ENCODE measurements around the gene SLC34A1. TPM values are rescaled to one million over a fixed set of nuclear protein-coding genes. Genes with fewer than 3 reads are reported as not detected.
A peak's percentile ranks its signal among the peaks of the same experiment; 100 is the strongest.

SLC34A1 gene
- total and polyA plus RNA-seq, 2 of the 13 experiments (the other 11 are each of a cell fraction or from before 2014, with no cell fraction given), result 0.03 to 0.20 TPM

DNA sequence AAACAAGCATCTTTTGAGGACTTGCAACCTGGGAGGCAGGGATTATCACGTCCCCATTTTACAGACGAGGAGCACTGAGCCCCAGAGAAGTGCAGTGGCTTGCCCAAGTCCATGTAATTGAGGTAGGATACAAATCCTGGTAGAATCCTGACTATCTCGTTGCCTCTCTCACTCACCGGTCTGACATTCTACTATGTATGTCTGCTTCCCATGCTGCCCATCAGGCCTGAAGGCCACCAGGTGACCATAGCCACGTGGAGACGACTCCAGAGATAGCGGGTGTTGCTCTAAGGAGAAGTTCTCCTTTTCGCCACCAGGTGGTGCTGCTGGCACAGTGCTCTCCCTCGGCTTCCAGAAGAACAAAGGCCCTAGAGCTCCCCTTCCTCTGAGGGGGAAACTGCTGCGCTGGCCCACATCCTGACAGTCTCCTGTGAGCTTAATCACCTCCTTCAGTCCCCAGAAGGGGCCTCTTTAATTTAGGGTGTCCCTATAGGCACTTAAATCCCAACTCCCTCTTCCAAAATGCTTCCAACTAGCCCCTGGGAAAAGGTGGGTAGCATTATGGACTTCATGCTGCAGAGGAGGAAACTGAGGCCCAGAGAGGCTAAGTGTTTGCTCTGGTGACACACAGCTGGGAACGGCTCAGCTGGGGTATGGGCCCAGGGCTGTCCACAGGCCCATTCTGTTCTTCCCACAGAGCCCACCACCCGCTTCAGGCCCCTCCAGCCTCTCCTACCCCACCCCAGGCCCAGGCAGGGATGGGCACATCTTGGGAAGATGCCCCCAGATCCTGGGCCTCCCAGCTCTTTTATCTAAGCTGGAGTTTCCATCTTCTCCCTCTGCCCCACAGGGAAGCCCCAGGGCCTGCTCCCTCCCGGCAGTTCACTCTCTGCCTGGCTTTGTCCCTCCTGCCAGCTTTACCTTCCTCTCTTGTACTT, 6.4 kb downstream of the SLC34A1 start (continued):
- TF ChIP-seq, protein P1, sequence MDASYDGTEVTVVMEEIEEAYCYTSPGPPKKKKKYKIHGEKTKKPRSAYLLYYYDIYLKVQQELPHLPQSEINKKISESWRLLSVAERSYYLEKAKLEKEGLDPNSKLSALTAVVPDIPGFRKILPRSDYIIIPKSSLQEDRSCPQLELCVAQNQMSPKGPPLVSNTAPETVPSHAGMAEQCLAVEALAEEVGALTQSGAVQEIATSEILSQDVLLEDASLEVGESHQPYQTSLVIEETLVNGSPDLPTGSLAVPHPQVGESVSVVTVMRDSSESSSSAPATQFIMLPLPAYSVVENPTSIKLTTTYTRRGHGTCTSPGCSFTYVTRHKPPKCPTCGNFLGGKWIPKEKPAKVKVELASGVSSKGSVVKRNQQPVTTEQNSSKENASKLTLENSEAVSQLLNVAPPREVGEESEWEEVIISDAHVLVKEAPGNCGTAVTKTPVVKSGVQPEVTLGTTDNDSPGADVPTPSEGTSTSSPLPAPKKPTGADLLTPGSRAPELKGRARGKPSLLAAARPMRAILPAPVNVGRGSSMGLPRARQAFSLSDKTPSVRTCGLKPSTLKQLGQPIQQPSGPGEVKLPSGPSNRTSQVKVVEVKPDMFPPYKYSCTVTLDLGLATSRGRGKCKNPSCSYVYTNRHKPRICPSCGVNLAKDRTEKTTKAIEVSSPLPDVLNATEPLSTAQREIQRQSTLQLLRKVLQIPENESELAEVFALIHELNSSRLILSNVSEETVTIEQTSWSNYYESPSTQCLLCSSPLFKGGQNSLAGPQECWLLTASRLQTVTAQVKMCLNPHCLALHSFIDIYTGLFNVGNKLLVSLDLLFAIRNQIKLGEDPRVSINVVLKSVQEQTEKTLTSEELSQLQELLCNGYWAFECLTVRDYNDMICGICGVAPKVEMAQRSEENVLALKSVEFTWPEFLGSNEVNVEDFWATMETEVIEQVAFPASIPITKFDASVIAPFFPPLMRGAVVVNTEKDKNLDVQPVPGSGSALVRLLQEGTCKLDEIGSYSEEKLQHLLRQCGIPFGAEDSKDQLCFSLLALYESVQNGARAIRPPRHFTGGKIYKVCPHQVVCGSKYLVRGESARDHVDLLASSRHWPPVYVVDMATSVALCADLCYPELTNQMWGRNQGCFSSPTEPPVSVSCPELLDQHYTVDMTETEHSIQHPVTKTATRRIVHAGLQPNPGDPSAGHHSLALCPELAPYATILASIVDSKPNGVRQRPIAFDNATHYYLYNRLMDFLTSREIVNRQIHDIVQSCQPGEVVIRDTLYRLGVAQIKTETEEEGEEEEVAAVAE (CRISPR knock-in tag; IDR thresholded peaks at IDR 0.05; ENCODE audit: borderline replicate concordance), result 0 out of 2 replicates have a peak, but pooled peaks have one; percentile 47
- TF ChIP-seq ZNF343 (CRISPR knock-in tag; IDR thresholded peaks at IDR 0.05), result no peak
- no peak for TF ChIP-seq ETV6 (CRISPR knock-in tag; conservative IDR thresholded peaks at IDR 0.05)
- TF ChIP-seq, protein P2, sequence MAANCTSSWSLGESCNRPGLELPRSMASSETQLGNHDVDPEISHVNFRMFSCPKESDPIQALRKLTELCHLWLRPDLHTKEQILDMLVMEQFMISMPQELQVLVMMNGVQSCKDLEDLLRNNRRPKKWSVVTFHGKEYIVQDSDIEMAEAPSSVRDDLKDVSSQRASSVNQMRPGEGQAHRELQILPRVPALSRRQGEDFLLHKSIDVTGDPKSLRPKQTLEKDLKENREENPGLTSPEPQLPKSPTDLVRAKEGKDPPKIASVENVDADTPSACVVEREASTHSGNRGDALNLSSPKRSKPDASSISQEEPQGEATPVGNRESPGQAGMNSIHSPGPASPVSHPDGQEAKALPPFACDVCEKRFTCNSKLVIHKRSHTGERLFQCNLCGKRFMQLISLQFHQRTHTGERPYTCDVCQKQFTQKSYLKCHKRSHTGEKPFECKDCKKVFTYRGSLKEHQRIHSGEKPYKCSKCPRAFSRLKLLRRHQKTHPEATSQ (CRISPR knock-in tag; IDR thresholded peaks at IDR 0.05; ENCODE audit: borderline replicate concordance), result no peak; the same call in 1 of the 2 replicates
- TF ChIP-seq, protein P3, sequence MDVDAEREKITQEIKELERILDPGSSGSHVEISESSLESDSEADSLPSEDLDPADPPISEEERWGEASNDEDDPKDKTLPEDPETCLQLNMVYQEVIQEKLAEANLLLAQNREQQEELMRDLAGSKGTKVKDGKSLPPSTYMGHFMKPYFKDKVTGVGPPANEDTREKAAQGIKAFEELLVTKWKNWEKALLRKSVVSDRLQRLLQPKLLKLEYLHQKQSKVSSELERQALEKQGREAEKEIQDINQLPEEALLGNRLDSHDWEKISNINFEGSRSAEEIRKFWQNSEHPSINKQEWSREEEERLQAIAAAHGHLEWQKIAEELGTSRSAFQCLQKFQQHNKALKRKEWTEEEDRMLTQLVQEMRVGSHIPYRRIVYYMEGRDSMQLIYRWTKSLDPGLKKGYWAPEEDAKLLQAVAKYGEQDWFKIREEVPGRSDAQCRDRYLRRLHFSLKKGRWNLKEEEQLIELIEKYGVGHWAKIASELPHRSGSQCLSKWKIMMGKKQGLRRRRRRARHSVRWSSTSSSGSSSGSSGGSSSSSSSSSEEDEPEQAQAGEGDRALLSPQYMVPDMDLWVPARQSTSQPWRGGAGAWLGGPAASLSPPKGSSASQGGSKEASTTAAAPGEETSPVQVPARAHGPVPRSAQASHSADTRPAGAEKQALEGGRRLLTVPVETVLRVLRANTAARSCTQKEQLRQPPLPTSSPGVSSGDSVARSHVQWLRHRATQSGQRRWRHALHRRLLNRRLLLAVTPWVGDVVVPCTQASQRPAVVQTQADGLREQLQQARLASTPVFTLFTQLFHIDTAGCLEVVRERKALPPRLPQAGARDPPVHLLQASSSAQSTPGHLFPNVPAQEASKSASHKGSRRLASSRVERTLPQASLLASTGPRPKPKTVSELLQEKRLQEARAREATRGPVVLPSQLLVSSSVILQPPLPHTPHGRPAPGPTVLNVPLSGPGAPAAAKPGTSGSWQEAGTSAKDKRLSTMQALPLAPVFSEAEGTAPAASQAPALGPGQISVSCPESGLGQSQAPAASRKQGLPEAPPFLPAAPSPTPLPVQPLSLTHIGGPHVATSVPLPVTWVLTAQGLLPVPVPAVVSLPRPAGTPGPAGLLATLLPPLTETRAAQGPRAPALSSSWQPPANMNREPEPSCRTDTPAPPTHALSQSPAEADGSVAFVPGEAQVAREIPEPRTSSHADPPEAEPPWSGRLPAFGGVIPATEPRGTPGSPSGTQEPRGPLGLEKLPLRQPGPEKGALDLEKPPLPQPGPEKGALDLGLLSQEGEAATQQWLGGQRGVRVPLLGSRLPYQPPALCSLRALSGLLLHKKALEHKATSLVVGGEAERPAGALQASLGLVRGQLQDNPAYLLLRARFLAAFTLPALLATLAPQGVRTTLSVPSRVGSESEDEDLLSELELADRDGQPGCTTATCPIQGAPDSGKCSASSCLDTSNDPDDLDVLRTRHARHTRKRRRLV (CRISPR knock-in tag; IDR thresholded peaks at IDR 0.05), result no peak
- no peak for TF ChIP-seq ZNF775 (CRISPR knock-in tag; IDR thresholded peaks at IDR 0.05; ENCODE audit: borderline replicate concordance)
- TF ChIP-seq, protein P4, sequence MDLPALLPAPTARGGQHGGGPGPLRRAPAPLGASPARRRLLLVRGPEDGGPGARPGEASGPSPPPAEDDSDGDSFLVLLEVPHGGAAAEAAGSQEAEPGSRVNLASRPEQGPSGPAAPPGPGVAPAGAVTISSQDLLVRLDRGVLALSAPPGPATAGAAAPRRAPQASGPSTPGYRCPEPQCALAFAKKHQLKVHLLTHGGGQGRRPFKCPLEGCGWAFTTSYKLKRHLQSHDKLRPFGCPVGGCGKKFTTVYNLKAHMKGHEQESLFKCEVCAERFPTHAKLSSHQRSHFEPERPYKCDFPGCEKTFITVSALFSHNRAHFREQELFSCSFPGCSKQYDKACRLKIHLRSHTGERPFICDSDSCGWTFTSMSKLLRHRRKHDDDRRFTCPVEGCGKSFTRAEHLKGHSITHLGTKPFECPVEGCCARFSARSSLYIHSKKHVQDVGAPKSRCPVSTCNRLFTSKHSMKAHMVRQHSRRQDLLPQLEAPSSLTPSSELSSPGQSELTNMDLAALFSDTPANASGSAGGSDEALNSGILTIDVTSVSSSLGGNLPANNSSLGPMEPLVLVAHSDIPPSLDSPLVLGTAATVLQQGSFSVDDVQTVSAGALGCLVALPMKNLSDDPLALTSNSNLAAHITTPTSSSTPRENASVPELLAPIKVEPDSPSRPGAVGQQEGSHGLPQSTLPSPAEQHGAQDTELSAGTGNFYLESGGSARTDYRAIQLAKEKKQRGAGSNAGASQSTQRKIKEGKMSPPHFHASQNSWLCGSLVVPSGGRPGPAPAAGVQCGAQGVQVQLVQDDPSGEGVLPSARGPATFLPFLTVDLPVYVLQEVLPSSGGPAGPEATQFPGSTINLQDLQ (CRISPR knock-in tag; IDR thresholded peaks at IDR 0.05), result no peak
- TF ChIP-seq, protein P5, sequence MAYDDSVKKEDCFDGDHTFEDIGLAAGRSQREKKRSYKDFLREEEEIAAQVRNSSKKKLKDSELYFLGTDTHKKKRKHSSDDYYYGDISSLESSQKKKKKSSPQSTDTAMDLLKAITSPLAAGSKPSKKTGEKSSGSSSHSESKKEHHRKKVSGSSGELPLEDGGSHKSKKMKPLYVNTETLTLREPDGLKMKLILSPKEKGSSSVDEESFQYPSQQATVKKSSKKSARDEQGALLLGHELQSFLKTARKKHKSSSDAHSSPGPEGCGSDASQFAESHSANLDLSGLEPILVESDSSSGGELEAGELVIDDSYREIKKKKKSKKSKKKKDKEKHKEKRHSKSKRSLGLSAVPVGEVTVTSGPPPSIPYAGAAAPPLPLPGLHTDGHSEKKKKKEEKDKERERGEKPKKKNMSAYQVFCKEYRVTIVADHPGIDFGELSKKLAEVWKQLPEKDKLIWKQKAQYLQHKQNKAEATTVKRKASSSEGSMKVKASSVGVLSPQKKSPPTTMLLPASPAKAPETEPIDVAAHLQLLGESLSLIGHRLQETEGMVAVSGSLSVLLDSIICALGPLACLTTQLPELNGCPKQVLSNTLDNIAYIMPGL (CRISPR knock-in tag; IDR thresholded peaks at IDR 0.05; ENCODE audit: borderline replicate concordance in 1 of 2, low read depth in 1 of 2), result peak in 1 of 2 experiments; percentile 67; a peak in 2 of 4 replicates
- TF ChIP-seq RBM22 (optimal IDR thresholded peaks at IDR 0.05; ENCODE audit: low read length), result no peak
